ENCODE data around the gene JAZF1.
A peak's percentile ranks its signal among the peaks of the same experiment; 100 is the strongest.

Gene JAZF1

GRCh38 chr7:27973625-27974024 is 207.0 kb downstream of the JAZF1 start:
- no peaks in the 10 kb centered on the region for H3K27me3 Mint-ChIP-seq

GRCh38 chr7:27972276-27972675 is 208.3 kb downstream of the JAZF1 start:
- Mint-ChIP-seq H3K27ac (peak overlapping the region; percentile 76), H3K36me3 (peaks cover 32 to 61% of the 10 kb centered on the region in 2 donors), H3K9me3 (peaks cover 3 to 4% of the 10 kb centered on the region in 2 donors), H3K27me3 (no peaks in the 10 kb centered on the region), H3K4me3 (peak overlapping the region; percentile 67 to 71), H3K4me1 (peaks cover 39 to 41% of the 10 kb centered on the region in 2 donors)
- no peak for DNase-seq
- peak in 1 of 2 donors; percentile 57 for ATAC-seq (replicated peaks)

More at GRCh38 chr7:27973625-27974024, 207.0 kb downstream of the JAZF1 start:
- no peak overlapping the region for H3K27ac Mint-ChIP-seq
- DNase-seq = no peak
- H3K9me3 Mint-ChIP-seq = peaks cover 8% of the 10 kb centered on the region in 2 donors
- peaks cover 39 to 46% of the 10 kb centered on the region in 2 donors for H3K4me1 Mint-ChIP-seq
- no peak for ATAC-seq (replicated peaks)
- H3K4me3 Mint-ChIP-seq = no peak overlapping the region
- H3K36me3 Mint-ChIP-seq = peaks cover 42 to 72% of the 10 kb centered on the region in 2 donors

GRCh38 chr7:27971171-27971812 is 209.3 kb downstream of the JAZF1 start:
- peaks cover 0 to 1% of the 10 kb centered on the region in 2 donors for H3K9me3 Mint-ChIP-seq
- peaks cover 27 to 53% of the 10 kb centered on the region in 2 donors for H3K36me3 Mint-ChIP-seq
- no peaks in the 10 kb centered on the region for H3K27me3 Mint-ChIP-seq
- peaks cover 46 to 49% of the 10 kb centered on the region in 2 donors for H3K4me1 Mint-ChIP-seq
- peak in 1 of 2 donors; percentile 31 for ATAC-seq (replicated peaks)
- peak overlapping the region; percentile 22 for H3K27ac Mint-ChIP-seq
- DNase-seq = no peak
- H3K4me3 Mint-ChIP-seq = no peak overlapping the region

GRCh38 chr7:27970350-27970749 is 210.2 kb downstream of the JAZF1 start:
- Mint-ChIP-seq H3K4me3 (no peak overlapping the region), H3K36me3 (peaks cover 27 to 50% of the 10 kb centered on the region in 2 donors), H3K4me1 (peaks cover 52 to 58% of the 10 kb centered on the region in 2 donors), H3K27me3 (no peaks in the 10 kb centered on the region), H3K27ac (no peak overlapping the region), H3K9me3 (peaks cover 0 to 1% of the 10 kb centered on the region in 2 donors)
- ATAC-seq (replicated peaks) (no peak), DNase-seq (no peak)

- Mint-ChIP-seq H3K36me3 (peaks cover 18 to 40% of the 10 kb centered on the region in 2 donors), H3K27me3 (no peaks in the 10 kb centered on the region), H3K9me3 (peaks cover 0 to 1% of the 10 kb centered on the region in 2 donors), H3K4me3 (no peak overlapping the region), H3K4me1 (peaks cover 45 to 48% of the 10 kb centered on the region in 2 donors), H3K27ac (no peak overlapping the region)
- no peak for ATAC-seq (replicated peaks)
- DNase-seq = no peak
Observed at GRCh38 chr7:27969346-27969745, 211.2 kb downstream of the JAZF1 start.

DNA sequence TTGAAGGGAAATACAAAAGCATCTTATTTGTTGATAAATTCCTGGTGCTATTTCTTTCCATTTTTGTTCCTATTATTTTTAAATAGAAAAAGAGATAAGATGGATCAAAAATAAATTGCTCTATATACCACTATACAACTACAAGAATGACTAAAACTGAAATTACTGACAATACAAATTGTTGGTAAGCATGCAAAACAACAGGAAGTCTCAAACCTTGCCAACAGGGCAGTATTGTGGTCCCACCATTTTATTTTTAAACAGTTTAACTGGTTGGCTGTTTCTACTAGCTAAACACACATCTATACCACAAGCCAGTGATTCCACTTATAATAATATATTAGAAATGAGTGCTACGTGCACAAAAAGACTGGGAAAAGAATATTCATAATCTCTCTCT is 213.0 kb downstream of the JAZF1 start:
- no peaks in the 10 kb centered on the region for H3K27me3 Mint-ChIP-seq
- H3K36me3 Mint-ChIP-seq = peaks cover 11 to 31% of the 10 kb centered on the region in 2 donors
- H3K27ac Mint-ChIP-seq = no peak overlapping the region
- no peak overlapping the region for H3K4me3 Mint-ChIP-seq
- H3K9me3 Mint-ChIP-seq = no peaks in the 10 kb centered on the region
- ATAC-seq (replicated peaks) (no peak), DNase-seq (no peak)
- H3K4me1 Mint-ChIP-seq = peaks cover 36 to 37% of the 10 kb centered on the region in 2 donors

GRCh38 chr7:27966219-27966780 is 214.3 kb downstream of the JAZF1 start:
- Mint-ChIP-seq H3K4me3 (no peak overlapping the region), H3K27me3 (no peaks in the 10 kb centered on the region), H3K27ac (no peak overlapping the region), H3K4me1 (peaks cover 24 to 31% of the 10 kb centered on the region in 2 donors), H3K36me3 (peaks cover 6 to 19% of the 10 kb centered on the region in 2 donors), H3K9me3 (no peaks in the 10 kb centered on the region)
- DNase-seq = no peak
- peak; percentile 39 to 85 for ATAC-seq (replicated peaks)

DNA sequence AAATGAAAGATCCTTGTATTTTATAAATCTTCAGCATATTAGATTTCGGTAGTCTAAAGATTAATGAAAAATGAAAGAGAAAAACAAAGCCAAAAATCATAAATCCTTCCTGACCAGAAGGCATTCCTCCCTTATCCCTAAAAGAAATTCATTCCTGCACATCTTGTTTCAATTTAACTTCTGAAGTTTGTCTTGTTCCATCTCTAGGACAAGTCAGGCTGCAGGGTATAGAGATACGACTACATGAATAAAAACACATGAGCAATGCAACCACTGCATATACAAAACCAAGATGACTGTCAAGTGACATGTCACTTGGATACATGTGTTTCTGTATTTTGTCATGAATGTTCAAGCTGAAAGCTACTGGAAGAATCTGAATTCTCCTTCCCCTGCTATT is 214.9 kb downstream of the JAZF1 start:
- DNase-seq (no peak), ATAC-seq (replicated peaks) (peak in 1 of 2 donors; percentile 27)
- Mint-ChIP-seq H3K27ac (no peak overlapping the region), H3K4me1 (peaks cover 21 to 28% of the 10 kb centered on the region in 2 donors), H3K4me3 (no peak overlapping the region), H3K36me3 (peaks cover 3 to 15% of the 10 kb centered on the region in 2 donors), H3K27me3 (no peaks in the 10 kb centered on the region), H3K9me3 (no peaks in the 10 kb centered on the region)

GRCh38 chr7:27964820-27965219 is 215.8 kb downstream of the JAZF1 start:
- Mint-ChIP-seq H3K9me3 (no peaks in the 10 kb centered on the region), H3K27ac (no peak overlapping the region), H3K36me3 (peaks cover 10 to 11% of the 10 kb centered on the region in 2 donors)

DNA sequence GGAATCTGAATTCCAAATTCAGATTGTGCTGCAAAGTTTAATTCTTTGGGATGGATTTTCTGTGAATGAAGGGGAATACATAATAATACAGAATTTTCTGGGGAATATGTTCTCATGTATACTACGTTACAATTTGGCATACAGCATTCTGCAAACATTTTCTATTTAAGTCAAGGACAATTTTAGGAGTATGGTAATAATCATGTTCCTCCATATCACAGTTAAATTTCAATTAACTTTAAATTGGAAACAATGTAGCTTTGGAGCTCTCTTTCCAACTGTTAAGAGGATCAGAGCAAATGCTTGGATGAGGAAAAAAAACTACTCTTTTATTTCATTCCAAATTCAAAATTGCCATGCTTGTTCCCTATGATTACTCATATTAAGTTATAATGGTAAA is 217.5 kb downstream of the JAZF1 start:
- no peak for ATAC-seq (replicated peaks)
- H3K27me3 Mint-ChIP-seq = no peaks in the 10 kb centered on the region
- H3K4me1 Mint-ChIP-seq = peaks cover 22 to 47% of the 10 kb centered on the region in 2 donors
- H3K4me3 Mint-ChIP-seq = no peak overlapping the region
- H3K9me3 Mint-ChIP-seq = no peaks in the 10 kb centered on the region
- H3K36me3 Mint-ChIP-seq = peaks cover 3 to 10% of the 10 kb centered on the region in 2 donors
- no peak for DNase-seq
- H3K27ac Mint-ChIP-seq = no peak overlapping the region

More at GRCh38 chr7:27964820-27965219, 215.8 kb downstream of the JAZF1 start:
- peaks cover 25 to 37% of the 10 kb centered on the region in 2 donors for H3K4me1 Mint-ChIP-seq
- DNase-seq (no peak), ATAC-seq (replicated peaks) (no peak)
- no peak overlapping the region for H3K4me3 Mint-ChIP-seq
- no peaks in the 10 kb centered on the region for H3K27me3 Mint-ChIP-seq

DNA sequence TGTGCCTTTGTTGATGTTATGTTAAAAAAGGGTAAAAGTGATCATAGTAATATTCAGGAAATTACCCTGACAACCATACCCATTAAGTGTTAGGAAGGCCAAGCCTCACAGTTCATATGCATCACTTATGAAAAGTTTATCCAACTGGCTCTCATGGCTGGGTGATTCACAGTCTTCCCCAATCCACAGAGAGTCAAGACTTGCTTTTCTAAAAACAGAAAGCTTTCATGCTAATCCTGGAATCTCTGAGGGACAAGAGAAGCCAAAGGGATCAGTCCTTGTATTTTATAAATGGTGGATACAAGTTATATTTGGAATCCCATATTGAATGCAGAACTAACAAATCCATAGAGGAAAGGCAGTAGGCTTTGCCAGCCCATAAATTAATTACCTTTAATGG is 218.3 kb downstream of the JAZF1 start:
- ATAC-seq (replicated peaks) (no peak), DNase-seq (no peak)
- Mint-ChIP-seq H3K4me1 (peaks cover 22 to 49% of the 10 kb centered on the region in 2 donors), H3K27me3 (no peaks in the 10 kb centered on the region), H3K9me3 (no peaks in the 10 kb centered on the region), H3K4me3 (no peak overlapping the region), H3K36me3 (peaks cover 3 to 10% of the 10 kb centered on the region in 2 donors), H3K27ac (no peak overlapping the region)

DNA sequence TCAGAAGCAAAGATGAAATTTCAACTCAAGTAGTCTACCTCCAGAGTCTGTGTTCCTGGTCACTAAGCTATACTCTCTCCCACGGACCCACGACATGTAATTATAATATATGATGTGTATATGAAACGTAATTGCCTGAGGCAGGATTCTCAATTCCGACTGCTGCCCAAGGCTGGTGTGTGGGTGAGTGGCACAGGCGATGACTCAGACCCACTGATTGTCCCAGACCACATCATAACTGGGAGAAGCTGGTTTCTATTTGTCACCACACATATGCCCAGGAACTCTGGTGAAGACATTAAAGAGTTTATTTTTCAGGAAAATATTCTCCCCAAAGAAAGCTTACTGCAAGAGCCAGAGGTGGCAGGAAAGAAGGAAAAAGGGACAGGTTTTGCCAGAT is 219.3 kb downstream of the JAZF1 start:
- H3K36me3 Mint-ChIP-seq = peaks cover 3 to 14% of the 10 kb centered on the region in 2 donors
- H3K4me3 Mint-ChIP-seq = no peak overlapping the region
- no peak overlapping the region for H3K27ac Mint-ChIP-seq
- no peaks in the 10 kb centered on the region for H3K27me3 Mint-ChIP-seq
- no peak for DNase-seq
- no peaks in the 10 kb centered on the region for H3K9me3 Mint-ChIP-seq
- no peak for ATAC-seq (replicated peaks)
- H3K4me1 Mint-ChIP-seq = peaks cover 16 to 45% of the 10 kb centered on the region in 2 donors

DNA sequence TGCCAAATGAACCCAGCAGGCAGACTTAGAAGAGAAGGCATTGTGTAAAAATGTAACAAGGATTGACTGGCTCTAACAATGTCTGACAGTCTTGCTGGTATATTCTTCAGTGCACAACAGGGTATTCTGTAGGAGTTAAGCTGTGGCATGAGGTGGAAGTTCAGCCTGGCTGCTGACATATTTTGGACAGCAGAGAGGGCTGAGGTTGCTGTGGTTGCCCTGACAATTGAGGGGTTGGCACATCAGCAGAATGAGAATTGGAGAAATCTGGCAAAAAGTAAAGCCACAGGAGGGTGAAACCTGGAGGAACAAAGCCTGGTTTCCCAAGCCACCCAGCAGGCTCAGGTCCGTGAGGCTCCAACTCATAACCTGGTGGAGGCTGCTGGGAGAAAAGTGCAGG is 220.2 kb downstream of the JAZF1 start:
- DNase-seq = no peak
- no peak for ATAC-seq (replicated peaks)
- Mint-ChIP-seq H3K27me3 (no peaks in the 10 kb centered on the region), H3K27ac (no peak overlapping the region), H3K4me1 (peaks cover 13 to 45% of the 10 kb centered on the region in 2 donors), H3K4me3 (no peak overlapping the region), H3K36me3 (peaks cover 7 to 15% of the 10 kb centered on the region in 2 donors), H3K9me3 (no peaks in the 10 kb centered on the region)

DNA sequence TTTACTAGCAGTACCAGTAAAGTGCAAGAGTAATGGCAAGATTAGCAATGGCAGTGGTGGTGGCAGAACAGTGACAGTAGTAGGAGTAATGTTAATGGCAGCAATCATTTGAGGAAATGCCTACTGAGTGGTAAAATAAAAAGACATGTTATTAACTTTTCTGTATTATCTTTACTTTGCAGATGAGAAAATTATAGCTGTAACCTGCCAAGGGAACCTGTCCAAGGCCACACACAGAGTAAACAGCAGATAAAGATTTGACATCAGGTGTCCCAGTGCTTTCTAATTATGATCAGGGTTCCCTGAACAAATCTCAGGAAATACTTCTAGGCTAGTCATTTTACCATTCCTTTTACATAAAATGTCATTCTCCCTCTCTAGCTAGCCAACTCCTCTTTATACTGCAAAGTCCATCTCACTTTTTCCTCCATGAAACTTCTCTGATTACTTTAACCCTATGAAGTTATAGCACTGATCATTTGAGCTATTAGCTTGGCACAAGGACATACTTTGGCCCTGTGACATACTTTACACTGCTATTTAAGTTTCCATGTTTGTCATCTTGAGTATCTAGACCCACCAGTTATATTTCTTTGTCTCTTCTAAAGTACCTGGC is 221.6 kb downstream of the JAZF1 start:
- DNase-seq (no peak), ATAC-seq (replicated peaks) (no peak)
- Mint-ChIP-seq H3K27ac (no peak overlapping the region), H3K36me3 (peaks cover 15 to 16% of the 10 kb centered on the region in 2 donors), H3K4me1 (peaks cover 13 to 45% of the 10 kb centered on the region in 2 donors), H3K4me3 (no peak overlapping the region), H3K27me3 (no peaks in the 10 kb centered on the region), H3K9me3 (no peaks in the 10 kb centered on the region)

All from stimulated activated naive B cell treated with anti-CD40 and anti-IgM and Interleukin-4, amounts not matched to agents 10 μg/mL and 1 μg/mL and 100 μg/mL, for 72 hours (primary cell).